ENCODE data around the gene MAN2A2. TPM values are rescaled to one million over a fixed set of nuclear protein-coding genes. Genes with fewer than 3 reads are reported as not detected.

Gene MAN2A2
- total and polyA plus RNA-seq, 2 of the 8 experiments (the other 6 are each of a cell fraction or from before 2014, with no cell fraction given) = 23.1 to 29.7 TPM

- Histone ChIP-seq H4K8ac (ENCODE audit: extremely low read depth, insufficient read depth, low read length) (no peak overlapping the region; the same call in 1 of the 2 replicates), H4K91ac (replicated peaks; ENCODE audit: insufficient read length, low read length) (no peak overlapping the region), H2BK12ac (ENCODE audit: low read depth, low read length) (no peak overlapping the region), H3K56ac (replicated peaks; ENCODE audit: insufficient read length, low read depth, low read length) (no peak overlapping the region), H3K18ac (ENCODE audit: extremely low read depth, low read length) (no peak overlapping the region), H3K27ac (ENCODE audit: low read depth, low read length) (no peak overlapping the region), H2BK20ac (ENCODE audit: low read length) (no peak overlapping the region), H2BK120ac (replicated peaks; ENCODE audit: low read depth, low read length) (no peak overlapping the region), H3K4me3 (ENCODE audit: extremely low read depth in 1 of 4, insufficient read depth in 2 of 4, low read depth in 3 of 4, low read length in 4 of 4) (no peak overlapping the region), H2AK5ac (ENCODE audit: low read depth, low read length) (no peak overlapping the region), H4K20me1 (replicated peaks in 1 of 2; ENCODE audit: control insufficient read depth in 1 of 2, insufficient read depth in 2 of 2, low read length in 2 of 2) (peaks cover 0 to 4% of the 10 kb centered on the region in 2 experiments), H2BK15ac (ENCODE audit: low read length) (no peak overlapping the region), H3K27me3 (replicated peaks in 1 of 4; ENCODE audit: control insufficient read depth in 3 of 4, extremely low read depth in 1 of 4, insufficient read depth in 3 of 4, low read length in 3 of 4) (no peaks in the 10 kb centered on the region), H2AFZ (ENCODE audit: low read length) (no peak overlapping the region), H2BK5ac (ENCODE audit: low read depth, low read length) (no peak overlapping the region), H3K23me2 (ENCODE audit: low read depth, low read length) (peaks cover 2% of the 10 kb centered on the region; the same call in 1 of the 2 replicates), H3K23ac (ENCODE audit: insufficient read length) (no peak overlapping the region), H3K9ac (replicated peaks in 1 of 4; ENCODE audit: extremely low read depth in 1 of 4, low read depth in 3 of 4, low read length in 3 of 4) (no peak overlapping the region), H3K36me3 (ENCODE audit: control insufficient read depth in 2 of 4, insufficient read depth in 4 of 4, low read length in 3 of 4) (peaks cover 8 to 62% (median 37%) of the 10 kb centered on the region in 4 experiments), H3K79me1 (ENCODE audit: low read depth, low read length) (no peaks in the 10 kb centered on the region; the same call in 1 of the 2 replicates), H3K4me1 (replicated peaks in 1 of 4; ENCODE audit: control insufficient read depth in 3 of 4, insufficient read depth in 4 of 4, low read length in 3 of 4) (peaks cover 0 to 1% (median under 1%) of the 10 kb centered on the region in 4 experiments; a peak in 2 of 7 replicates), H3K4me2 (ENCODE audit: insufficient read depth in 1 of 2, low read depth in 2 of 2, low read length in 2 of 2) (no peak overlapping the region), H3K79me2 (ENCODE audit: control insufficient read depth in 1 of 2, insufficient read depth in 2 of 2, low read length in 2 of 2) (no peaks in the 10 kb centered on the region), H3K14ac (ENCODE audit: insufficient read length) (no peak overlapping the region), H3K4ac (replicated peaks; ENCODE audit: insufficient read length, low read depth, low read length) (no peak overlapping the region), H4K5ac (ENCODE audit: insufficient read length, low read depth, low read length) (no peak overlapping the region), H3K9me3 (ENCODE audit: insufficient read depth in 2 of 2, low read depth in 1 of 2, low read length in 1 of 2) (no peaks in the 10 kb centered on the region)
- DNase-seq (ENCODE audit: low read depth in 1 of 2, low spot score in 2 of 2) (no peak), FAIRE-seq (no peak)
- 86% methylated on average over 6 of the region's 6 CpGs; no CpG with 5 or more reads in 1 of the 2 experiments for WGBS, 2 experiments (ENCODE audit: extremely low coverage in 1 of 2, insufficient coverage in 1 of 2, insufficient read length in 1 of 2, insufficient replicate concordance in 2 of 2, low coverage in 1 of 2, low lambda C conversion rate in 2 of 2, missing lambda C conversion rate in 1 of 2)
- ChIA-PET CTCF (ENCODE audit: partially characterized antibody) (interaction anchor here (19.2 kb wide), 1 partner anchor 11 kb away, joined by 306 read pairs; the partner anchor contains the start of genes HDDC3 and UNC45A), POLR2A (ENCODE audit: partially characterized antibody) (no interaction called here)
- TF ChIP-seq CBX5 (IDR thresholded peaks at IDR 0.05; ENCODE audit: low read depth, low read length) (no peak), RBBP5 (IDR thresholded peaks at IDR 0.05; ENCODE audit: borderline replicate concordance, low read depth, low read length) (no peak), POLR2AphosphoS5 (IDR thresholded peaks at IDR 0.05; ENCODE audit: low read depth, low read length) (no peak), JUND (IDR thresholded peaks at IDR 0.05; ENCODE audit: low read length) (no peak), BCL11A (IDR thresholded peaks at IDR 0.05; ENCODE audit: low read depth in 2 of 2, low read length in 2 of 2) (no peak)
Observed at GRCh38 chr15:90950676-90951075, 47.6 kb downstream of the MAN2A2 start.
